GM18508 (cell line): ENCODE results near the gene RAB7B.

ENCODE experiments used
- ATAC-seq: cut with Tn5 transposase; IDR thresholded peaks from one replicate; pipeline ENCODE4 v1.9.1; 2021; ENCODE audit warnings: moderate number of reproducible peaks; ENCODE audit not compliant: insufficient read depth, unreplicated experiment

RAB7B gene

GRCh38 chr1:205976708-205977401 lies 26.3 kb downstream of the RAB7B start:
- ATAC-seq: no peak

GRCh38 chr1:205976036-205976435 lies 27.2 kb downstream of the RAB7B start:
- no peak for ATAC-seq

GRCh38 chr1:205975387-205975998 lies 27.7 kb downstream of the RAB7B start:
- no peak for ATAC-seq

- ATAC-seq: no peak
Measured at GRCh38 chr1:205974712-205975111, 28.5 kb downstream of the RAB7B start.

GRCh38 chr1:205973377-205974232 lies 29.6 kb downstream of the RAB7B start:
- no peak for ATAC-seq

GRCh38 chr1:205972491-205973168 lies 30.6 kb downstream of the RAB7B start:
- ATAC-seq: no peak

- ATAC-seq: no peak
Measured at GRCh38 chr1:205972081-205972480, 31.1 kb downstream of the RAB7B start.

- ATAC-seq: no peak
Measured at GRCh38 chr1:205971082-205971481, 32.1 kb downstream of the RAB7B start.

GRCh38 chr1:205970486-205970885 lies 32.7 kb downstream of the RAB7B start:
- ATAC-seq: no peak

- ATAC-seq: no peak
Measured at GRCh38 chr1:205969229-205969628, 34.0 kb downstream of the RAB7B start.

GRCh38 chr1:205967554-205968335 lies 35.5 kb downstream of the RAB7B start:
- ATAC-seq: no peak

GRCh38 chr1:205965036-205965884 lies 37.9 kb downstream of the RAB7B start:
- ATAC-seq: no peak

- no peak for ATAC-seq
Measured at GRCh38 chr1:205963352-205964155, 39.6 kb downstream of the RAB7B start.

- no peak for ATAC-seq
Measured at GRCh38 chr1:205962821-205963221, 40.4 kb downstream of the RAB7B start.

- ATAC-seq: no peak
Measured at GRCh38 chr1:205961991-205962820, 41.0 kb downstream of the RAB7B start.

- ATAC-seq: no peak
Measured at GRCh38 chr1:205961405-205961804, 41.8 kb downstream of the RAB7B start.

- no peak for ATAC-seq
Measured at GRCh38 chr1:205959789-205960188, 43.4 kb downstream of the RAB7B start.
